CD4-positive, alpha-beta T cell treated with Interferon gamma for 1 hour (primary cell): ENCODE data around the gene EFNA2.

Experiments
- DNase-seq: peaks from one replicate; pipeline ENCODE4 v3.0.0-alpha.2; 2020

EFNA2 gene

GRCh38 chr19:1272423-1273262 lies 13.0 kb upstream of the EFNA2 start:
- DNase-seq, result no peak

- no peak for DNase-seq
Observed at GRCh38 chr19:1273263-1274041, 12.2 kb upstream of the EFNA2 start.

GRCh38 chr19:1274081-1274851 lies 11.4 kb upstream of the EFNA2 start:
- DNase-seq, result no peak

- DNase-seq, result no peak
Observed at GRCh38 chr19:1274852-1275259, 10.8 kb upstream of the EFNA2 start.

GRCh38 chr19:1275260-1275975 lies 10.3 kb upstream of the EFNA2 start, which contains the start of gene FAM174C:
FAM174C (plus strand) TSS chr19:1275530; CDS start chr19:1275550, 20 bp downstream.
- peak; percentile 97 for DNase-seq

- no peak for DNase-seq
Observed at GRCh38 chr19:1275976-1276627, 9.6 kb upstream of the EFNA2 start.

- peak; percentile 28 for DNase-seq
Observed at GRCh38 chr19:1276628-1277022, 9.0 kb upstream of the EFNA2 start.

- no peak for DNase-seq
Observed at GRCh38 chr19:1277061-1277460, 8.6 kb upstream of the EFNA2 start.

- DNase-seq, result no peak
Observed at GRCh38 chr19:1278074-1278473, 7.6 kb upstream of the EFNA2 start.

GRCh38 chr19:1278713-1279660 lies 6.7 kb upstream of the EFNA2 start:
- no peak for DNase-seq

- DNase-seq, result peak; percentile 79
Observed at GRCh38 chr19:1279782-1280341, 5.8 kb upstream of the EFNA2 start.

- DNase-seq, result no peak
Observed at GRCh38 chr19:1280636-1281568, 4.8 kb upstream of the EFNA2 start.

- no peak for DNase-seq
Observed at GRCh38 chr19:1281569-1282287, 3.9 kb upstream of the EFNA2 start.

- no peak for DNase-seq
Observed at GRCh38 chr19:1282588-1283206, 3.0 kb upstream of the EFNA2 start.

GRCh38 chr19:1283207-1283916 lies 2.3 kb upstream of the EFNA2 start:
- DNase-seq, result no peak

GRCh38 chr19:1283917-1284292 lies 1.8 kb upstream of the EFNA2 start:
- DNase-seq, result no peak

- DNase-seq, result no peak
Observed at GRCh38 chr19:1284293-1284978, 1.2 kb upstream of the EFNA2 start.
